K562 (cell line): Measurements from ENCODE around the gene NCOA6. TPM values are rescaled to one million over a fixed set of nuclear protein-coding genes. Genes with fewer than 3 reads are reported as not detected.

Experiments
- EHMT2 ChIP-seq: fragments of 450-650 bp; IDR thresholded peaks from 2 replicates; pipeline ENCODE4 v1.6.1; 2018; ENCODE audit warnings: antibody characterized with exemption
- polyA plus RNA-seq, 8 experiments: library from polyadenylated mRNA; depleted of rRNA in 4 of 8; stranded (reverse) in 5 of 8; unstranded in 3 of 8; fragments of >200 nt; fragmentation: Nextera tagmentation in 2 of 8; fragmentation: Illumina TruSeq in 1 of 8; extraction: Ambion mirVana in 2 of 8; extraction: Trizol in 1 of 8; gene quantifications; 2 replicates each; pipeline versions ENCODE4 v1.2.1 to v1.2.3, GENCODE V29; 2011 to 2014; ENCODE audit warnings: inconsistent platforms in 1 of 8, missing spikeins in 1 of 8
- total RNA-seq, 7 experiments: library from RNA; depleted of rRNA in 6 of 7; stranded (reverse); fragments of >200 nt in 6 of 7; fragmentation: Illumina TruSeq in 2 of 7; extraction: Trizol in 2 of 7; gene quantifications; 2 replicates each; pipeline versions ENCODE4 v1.2.1 to v1.2.3, GENCODE V29; 2011 to 2021; ENCODE audit warnings: low replicate concordance in 1 of 7
- TF ChIP-seq, protein P1 (sequence below): fragments of 200-600 bp; sonication (generic); IDR thresholded peaks from one replicate; pipeline ENCODE4 v1.6.1; 2012; ENCODE audit warnings: mild to moderate bottlenecking, low read depth, low read length, inconsistent platforms

Gene NCOA6
- total and polyA plus RNA-seq, 9 of the 15 experiments (the other 6 are each of a cell fraction or from before 2014, with no cell fraction given) = 6.1 to 25.0 (median 9.5) TPM

DNA sequence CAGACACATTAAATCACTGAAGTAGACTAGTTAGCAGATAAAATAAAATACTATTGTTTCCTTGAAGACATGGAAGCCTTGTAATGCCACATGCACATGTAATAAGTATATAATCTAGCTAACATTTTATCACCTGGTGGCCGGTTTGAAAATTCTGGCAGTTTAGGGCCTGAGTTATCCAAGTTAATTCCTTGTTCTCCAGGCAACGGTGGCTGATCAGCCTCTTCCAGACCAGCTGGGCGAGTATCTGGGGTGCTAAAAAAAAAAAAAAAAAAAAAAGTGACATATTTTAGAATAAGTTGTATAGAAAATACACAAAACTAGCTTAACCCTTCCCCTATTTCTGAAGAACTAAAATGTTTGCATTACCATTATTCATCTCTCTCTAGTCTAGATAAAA, 78.8 kb downstream of the NCOA6 start (continued):
- TF ChIP-seq, protein P1, sequence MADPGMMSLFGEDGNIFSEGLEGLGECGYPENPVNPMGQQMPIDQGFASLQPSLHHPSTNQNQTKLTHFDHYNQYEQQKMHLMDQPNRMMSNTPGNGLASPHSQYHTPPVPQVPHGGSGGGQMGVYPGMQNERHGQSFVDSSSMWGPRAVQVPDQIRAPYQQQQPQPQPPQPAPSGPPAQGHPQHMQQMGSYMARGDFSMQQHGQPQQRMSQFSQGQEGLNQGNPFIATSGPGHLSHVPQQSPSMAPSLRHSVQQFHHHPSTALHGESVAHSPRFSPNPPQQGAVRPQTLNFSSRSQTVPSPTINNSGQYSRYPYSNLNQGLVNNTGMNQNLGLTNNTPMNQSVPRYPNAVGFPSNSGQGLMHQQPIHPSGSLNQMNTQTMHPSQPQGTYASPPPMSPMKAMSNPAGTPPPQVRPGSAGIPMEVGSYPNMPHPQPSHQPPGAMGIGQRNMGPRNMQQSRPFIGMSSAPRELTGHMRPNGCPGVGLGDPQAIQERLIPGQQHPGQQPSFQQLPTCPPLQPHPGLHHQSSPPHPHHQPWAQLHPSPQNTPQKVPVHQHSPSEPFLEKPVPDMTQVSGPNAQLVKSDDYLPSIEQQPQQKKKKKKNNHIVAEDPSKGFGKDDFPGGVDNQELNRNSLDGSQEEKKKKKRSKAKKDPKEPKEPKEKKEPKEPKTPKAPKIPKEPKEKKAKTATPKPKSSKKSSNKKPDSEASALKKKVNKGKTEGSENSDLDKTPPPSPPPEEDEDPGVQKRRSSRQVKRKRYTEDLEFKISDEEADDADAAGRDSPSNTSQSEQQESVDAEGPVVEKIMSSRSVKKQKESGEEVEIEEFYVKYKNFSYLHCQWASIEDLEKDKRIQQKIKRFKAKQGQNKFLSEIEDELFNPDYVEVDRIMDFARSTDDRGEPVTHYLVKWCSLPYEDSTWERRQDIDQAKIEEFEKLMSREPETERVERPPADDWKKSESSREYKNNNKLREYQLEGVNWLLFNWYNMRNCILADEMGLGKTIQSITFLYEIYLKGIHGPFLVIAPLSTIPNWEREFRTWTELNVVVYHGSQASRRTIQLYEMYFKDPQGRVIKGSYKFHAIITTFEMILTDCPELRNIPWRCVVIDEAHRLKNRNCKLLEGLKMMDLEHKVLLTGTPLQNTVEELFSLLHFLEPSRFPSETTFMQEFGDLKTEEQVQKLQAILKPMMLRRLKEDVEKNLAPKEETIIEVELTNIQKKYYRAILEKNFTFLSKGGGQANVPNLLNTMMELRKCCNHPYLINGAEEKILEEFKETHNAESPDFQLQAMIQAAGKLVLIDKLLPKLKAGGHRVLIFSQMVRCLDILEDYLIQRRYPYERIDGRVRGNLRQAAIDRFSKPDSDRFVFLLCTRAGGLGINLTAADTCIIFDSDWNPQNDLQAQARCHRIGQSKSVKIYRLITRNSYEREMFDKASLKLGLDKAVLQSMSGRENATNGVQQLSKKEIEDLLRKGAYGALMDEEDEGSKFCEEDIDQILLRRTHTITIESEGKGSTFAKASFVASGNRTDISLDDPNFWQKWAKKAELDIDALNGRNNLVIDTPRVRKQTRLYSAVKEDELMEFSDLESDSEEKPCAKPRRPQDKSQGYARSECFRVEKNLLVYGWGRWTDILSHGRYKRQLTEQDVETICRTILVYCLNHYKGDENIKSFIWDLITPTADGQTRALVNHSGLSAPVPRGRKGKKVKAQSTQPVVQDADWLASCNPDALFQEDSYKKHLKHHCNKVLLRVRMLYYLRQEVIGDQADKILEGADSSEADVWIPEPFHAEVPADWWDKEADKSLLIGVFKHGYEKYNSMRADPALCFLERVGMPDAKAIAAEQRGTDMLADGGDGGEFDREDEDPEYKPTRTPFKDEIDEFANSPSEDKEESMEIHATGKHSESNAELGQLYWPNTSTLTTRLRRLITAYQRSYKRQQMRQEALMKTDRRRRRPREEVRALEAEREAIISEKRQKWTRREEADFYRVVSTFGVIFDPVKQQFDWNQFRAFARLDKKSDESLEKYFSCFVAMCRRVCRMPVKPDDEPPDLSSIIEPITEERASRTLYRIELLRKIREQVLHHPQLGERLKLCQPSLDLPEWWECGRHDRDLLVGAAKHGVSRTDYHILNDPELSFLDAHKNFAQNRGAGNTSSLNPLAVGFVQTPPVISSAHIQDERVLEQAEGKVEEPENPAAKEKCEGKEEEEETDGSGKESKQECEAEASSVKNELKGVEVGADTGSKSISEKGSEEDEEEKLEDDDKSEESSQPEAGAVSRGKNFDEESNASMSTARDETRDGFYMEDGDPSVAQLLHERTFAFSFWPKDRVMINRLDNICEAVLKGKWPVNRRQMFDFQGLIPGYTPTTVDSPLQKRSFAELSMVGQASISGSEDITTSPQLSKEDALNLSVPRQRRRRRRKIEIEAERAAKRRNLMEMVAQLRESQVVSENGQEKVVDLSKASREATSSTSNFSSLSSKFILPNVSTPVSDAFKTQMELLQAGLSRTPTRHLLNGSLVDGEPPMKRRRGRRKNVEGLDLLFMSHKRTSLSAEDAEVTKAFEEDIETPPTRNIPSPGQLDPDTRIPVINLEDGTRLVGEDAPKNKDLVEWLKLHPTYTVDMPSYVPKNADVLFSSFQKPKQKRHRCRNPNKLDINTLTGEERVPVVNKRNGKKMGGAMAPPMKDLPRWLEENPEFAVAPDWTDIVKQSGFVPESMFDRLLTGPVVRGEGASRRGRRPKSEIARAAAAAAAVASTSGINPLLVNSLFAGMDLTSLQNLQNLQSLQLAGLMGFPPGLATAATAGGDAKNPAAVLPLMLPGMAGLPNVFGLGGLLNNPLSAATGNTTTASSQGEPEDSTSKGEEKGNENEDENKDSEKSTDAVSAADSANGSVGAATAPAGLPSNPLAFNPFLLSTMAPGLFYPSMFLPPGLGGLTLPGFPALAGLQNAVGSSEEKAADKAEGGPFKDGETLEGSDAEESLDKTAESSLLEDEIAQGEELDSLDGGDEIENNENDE = no peak
- no peak for TF ChIP-seq EHMT2
- TF ChIP-seq, all 486 proteins: peak for 0
